ENCODE measurements around the gene CRACR2B.

CRACR2B gene

GRCh38 chr11:811446-812245, 16.1 kb upstream of the CRACR2B start:
- DNase-seq = no peak

- no peak for DNase-seq
These were observed 15.3 kb upstream of the CRACR2B start for GRCh38 chr11:812390-812789.

- no peak for DNase-seq
These were observed 14.7 kb upstream of the CRACR2B start for GRCh38 chr11:813072-813455.

- no peak for DNase-seq
These were observed 14.1 kb upstream of the CRACR2B start for GRCh38 chr11:813456-814096.

- no peak for DNase-seq
These were observed 11.9 kb upstream of the CRACR2B start for GRCh38 chr11:815675-816432.

- DNase-seq = no peak
These were observed 11.3 kb upstream of the CRACR2B start for GRCh38 chr11:816433-816779.

GRCh38 chr11:818396-819128, 9.2 kb upstream of the CRACR2B start, which contains the start of gene PNPLA2:
Gene PNPLA2, plus strand, starts transcription at chr11:818914. Its CDS starts 805 bp downstream, at chr11:819719.
- no peak for DNase-seq

- peak; percentile 92 for DNase-seq
These were observed 8.4 kb upstream of the CRACR2B start for GRCh38 chr11:819129-819931.

GRCh38 chr11:819943-820649, 7.6 kb upstream of the CRACR2B start:
- DNase-seq = peak; percentile 80

- no peak for DNase-seq
These were observed 6.8 kb upstream of the CRACR2B start for GRCh38 chr11:820655-821511.

- no peak for DNase-seq
These were observed 6.0 kb upstream of the CRACR2B start for GRCh38 chr11:821512-822371.

GRCh38 chr11:823441-824291, 4.1 kb upstream of the CRACR2B start:
- no peak for DNase-seq

GRCh38 chr11:824292-824880, 3.3 kb upstream of the CRACR2B start:
- DNase-seq = no peak

GRCh38 chr11:824942-825341, 2.8 kb upstream of the CRACR2B start:
- DNase-seq = no peak

GRCh38 chr11:825366-826226, 2.1 kb upstream of the CRACR2B start:
- no peak for DNase-seq

- no peak for DNase-seq
These were observed 1.5 kb upstream of the CRACR2B start for GRCh38 chr11:826227-826621.

GRCh38 chr11:826836-827145, 928 bp upstream of the CRACR2B start:
- DNase-seq = no peak

Measured in NCI-H345 (cell line).